Measurements from ENCODE around the gene CALML4.

- TF ChIP-seq CTCF (IDR thresholded peaks at IDR 0.05; ENCODE audit: low read depth, low read length, missing input control) (no peak), JUND (IDR thresholded peaks at IDR 0.05) (no peak), GABPA (IDR thresholded peaks at IDR 0.05 in 1 of 2, conservative IDR thresholded peaks at IDR 0.05 in 1 of 2) (no peak), REST (IDR thresholded peaks at IDR 0.05) (no peak), SP1 (IDR thresholded peaks at IDR 0.05) (no peak), EGR1 (IDR thresholded peaks at IDR 0.05; ENCODE audit: low read depth in 2 of 2) (no peak)
- TF ChIP-seq, protein P1, sequence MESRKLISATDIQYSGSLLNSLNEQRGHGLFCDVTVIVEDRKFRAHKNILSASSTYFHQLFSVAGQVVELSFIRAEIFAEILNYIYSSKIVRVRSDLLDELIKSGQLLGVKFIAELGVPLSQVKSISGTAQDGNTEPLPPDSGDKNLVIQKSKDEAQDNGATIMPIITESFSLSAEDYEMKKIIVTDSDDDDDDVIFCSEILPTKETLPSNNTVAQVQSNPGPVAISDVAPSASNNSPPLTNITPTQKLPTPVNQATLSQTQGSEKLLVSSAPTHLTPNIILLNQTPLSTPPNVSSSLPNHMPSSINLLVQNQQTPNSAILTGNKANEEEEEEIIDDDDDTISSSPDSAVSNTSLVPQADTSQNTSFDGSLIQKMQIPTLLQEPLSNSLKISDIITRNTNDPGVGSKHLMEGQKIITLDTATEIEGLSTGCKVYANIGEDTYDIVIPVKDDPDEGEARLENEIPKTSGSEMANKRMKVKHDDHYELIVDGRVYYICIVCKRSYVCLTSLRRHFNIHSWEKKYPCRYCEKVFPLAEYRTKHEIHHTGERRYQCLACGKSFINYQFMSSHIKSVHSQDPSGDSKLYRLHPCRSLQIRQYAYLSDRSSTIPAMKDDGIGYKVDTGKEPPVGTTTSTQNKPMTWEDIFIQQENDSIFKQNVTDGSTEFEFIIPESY (IDR thresholded peaks at IDR 0.05) = no peak
Measured at GRCh38 chr15:68143129-68143528, 62.0 kb downstream of the CALML4 start.

Measured in liver (tissue), 3 donors.